NOMO-1 (cell line): ENCODE measurements around the gene PLCL1.
"Not testable (repeated sequence)": the region's sequence is repeated elsewhere in the genome, so short reads cannot be mapped to it uniquely, and the experiment has no call there.

Experiments used
- DNase-seq, 2 experiments: peaks; one replicate each; lab custom pipeline; 2025; ENCODE audit not compliant: unreplicated experiment in 2 of 2; lab: John Stamatoyannopoulos, UW

PLCL1 gene

GRCh38 chr2:198144660-198145059 lies 340.3 kb downstream of the PLCL1 start:
- no peak for DNase-seq

DNA sequence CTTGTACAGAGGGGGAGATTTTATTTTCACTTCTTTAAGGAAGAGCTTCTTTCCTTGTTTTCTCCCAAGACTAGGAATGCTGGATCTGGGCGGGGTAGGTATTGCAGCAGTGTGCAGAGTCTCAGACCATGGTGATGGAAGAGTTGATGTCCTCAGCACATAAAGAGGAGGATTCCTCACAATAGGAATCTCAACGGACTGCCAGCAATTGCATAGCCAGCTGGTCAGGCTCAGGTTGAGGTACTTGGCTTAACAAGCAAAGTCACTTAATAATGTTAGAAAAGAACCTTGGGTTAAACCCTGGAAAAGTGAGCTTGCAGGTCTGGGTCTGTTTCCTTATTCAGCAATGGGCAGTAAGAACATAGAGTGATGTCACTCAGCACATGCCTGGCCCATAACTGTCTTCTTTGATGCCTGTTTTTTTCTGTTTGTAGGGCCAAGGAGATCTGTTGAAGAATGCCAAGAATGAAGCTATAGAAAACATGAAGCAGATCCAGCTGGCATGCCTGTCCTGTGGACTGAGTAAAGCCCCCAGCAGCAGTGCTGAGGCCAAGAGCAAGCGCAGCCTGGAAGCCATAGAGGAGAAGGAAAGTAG lies 342.1 kb downstream of the PLCL1 start:
- DNase-seq, result no peak

GRCh38 chr2:198157314-198157713 lies 352.9 kb downstream of the PLCL1 start:
- DNase-seq, result no peak

- DNase-seq, result no peak
These were observed 356.8 kb downstream of the PLCL1 start for GRCh38 chr2:198161151-198161550.

DNA sequence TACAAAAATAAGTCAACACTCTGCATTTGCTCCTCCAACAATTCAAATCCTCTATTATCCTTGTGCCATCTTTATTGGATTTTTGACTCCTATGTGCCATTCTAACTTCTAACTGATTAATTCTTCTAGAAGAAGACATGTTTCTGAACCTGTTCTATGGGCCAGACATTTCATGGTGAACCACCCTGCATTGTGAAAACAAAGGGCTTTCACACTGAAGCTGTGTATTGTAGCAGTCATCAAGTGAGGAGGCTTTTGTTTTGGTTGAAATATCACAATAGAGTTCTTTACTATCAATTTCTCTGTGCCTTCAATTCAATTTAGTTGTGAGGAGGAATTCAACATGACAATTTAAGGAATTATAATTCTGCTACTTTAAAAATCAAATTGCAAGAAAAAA lies 357.9 kb downstream of the PLCL1 start:
- DNase-seq, result no peak

GRCh38 chr2:198164843-198165242 lies 360.4 kb downstream of the PLCL1 start:
- DNase-seq, result no peak

DNA sequence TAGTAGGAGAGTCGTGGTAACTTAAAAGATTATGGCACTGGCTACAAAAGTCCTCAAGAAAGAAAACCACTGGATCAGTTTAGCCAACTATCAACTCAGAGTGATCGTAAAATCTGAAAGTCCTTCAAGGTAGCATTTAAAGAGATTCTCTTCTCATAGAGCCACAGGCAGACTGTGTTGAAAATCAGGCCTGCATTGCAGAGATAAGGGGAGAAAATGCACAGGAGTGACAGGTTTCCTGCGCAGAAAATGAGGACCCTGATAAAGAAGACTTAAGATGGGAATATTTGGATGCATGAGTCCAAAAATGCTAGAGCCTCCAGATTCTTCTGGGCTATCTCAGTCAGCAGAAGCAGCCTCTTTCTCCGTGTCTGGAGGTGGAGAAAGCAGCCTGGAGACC lies 360.9 kb downstream of the PLCL1 start:
- DNase-seq, result no peak

- DNase-seq, result no peak
These were observed 363.0 kb downstream of the PLCL1 start for GRCh38 chr2:198167346-198167745.

DNA sequence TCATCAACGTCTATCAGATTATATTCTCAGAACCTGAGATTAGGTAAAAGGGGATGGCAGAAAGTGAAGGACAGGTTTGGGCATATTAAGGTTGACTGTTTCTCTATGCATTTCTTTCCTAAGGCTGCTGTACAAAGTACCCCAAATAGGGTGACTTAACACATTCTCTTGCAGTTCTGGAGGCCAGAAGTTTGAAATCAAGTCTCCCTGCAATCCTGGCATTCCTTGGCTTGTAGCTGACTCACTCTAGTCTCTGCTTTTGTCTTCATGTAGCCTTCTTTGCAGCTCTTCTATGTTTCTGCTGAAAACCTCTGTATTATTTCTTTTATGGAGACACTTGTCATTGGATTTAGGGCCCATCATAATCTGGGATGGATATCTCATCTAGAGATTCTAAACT lies 364.3 kb downstream of the PLCL1 start:
- no peak for DNase-seq

DNA sequence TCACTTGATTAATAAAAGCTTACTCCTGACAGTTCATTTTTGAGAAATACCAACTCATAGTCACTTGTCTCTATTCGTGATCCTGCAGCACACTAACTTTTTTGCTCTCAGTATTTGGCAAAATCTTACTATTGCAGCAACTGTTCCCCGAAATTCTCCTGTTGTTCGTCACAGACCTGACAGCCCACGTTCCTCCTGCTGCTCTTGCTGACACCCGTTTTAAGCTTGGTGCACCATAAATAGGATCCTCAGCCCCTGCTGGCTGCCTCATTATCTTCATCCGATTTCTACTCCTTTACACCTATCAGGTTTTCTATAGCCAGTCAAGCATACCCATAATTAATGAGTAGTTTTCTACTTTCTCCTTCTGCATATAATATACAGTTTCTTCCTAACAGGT lies 368.8 kb downstream of the PLCL1 start:
- no peak for DNase-seq

DNA sequence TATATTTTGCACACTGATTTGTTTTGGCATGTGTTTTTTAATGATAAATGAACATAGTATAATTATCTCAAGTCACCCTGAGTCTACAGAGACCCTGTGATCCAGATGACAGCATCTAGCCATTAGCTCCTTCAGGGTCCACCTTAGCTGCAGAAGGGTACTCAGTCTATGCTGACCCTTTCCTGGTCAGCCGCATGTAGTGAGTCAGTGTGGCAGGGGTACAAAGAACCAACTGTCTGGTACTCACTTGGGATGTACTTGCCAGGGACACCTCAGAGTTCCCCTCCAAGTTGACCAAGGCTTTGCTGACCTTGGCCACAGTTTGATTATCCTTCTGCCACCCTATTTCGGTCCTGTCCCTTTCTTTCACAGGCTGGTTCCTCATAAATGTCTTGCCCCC lies 369.5 kb downstream of the PLCL1 start:
- no peak for DNase-seq

GRCh38 chr2:198175271-198175670 lies 370.9 kb downstream of the PLCL1 start:
- no peak for DNase-seq

DNA sequence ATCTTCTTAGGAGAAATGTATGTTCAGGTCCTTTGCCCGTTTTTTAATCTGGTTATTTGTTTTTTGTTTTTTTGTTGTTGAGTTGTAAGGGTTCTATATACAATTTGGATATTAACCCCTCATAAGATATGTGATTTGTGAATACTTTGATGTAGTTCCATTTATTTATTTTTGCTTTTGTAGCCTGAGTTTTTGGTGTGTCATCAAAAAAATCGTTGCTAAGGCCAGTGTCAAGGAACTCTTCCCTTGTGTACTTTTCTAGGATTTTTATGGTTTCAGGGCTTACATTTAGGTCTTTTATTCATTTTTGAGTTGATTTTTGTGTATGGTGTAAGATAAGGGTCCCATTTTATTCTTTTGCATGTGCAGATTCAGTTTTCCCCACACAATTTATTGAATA lies 372.6 kb downstream of the PLCL1 start:
- DNase-seq, result no peak

GRCh38 chr2:198178766-198179165 lies 374.4 kb downstream of the PLCL1 start:
- DNase-seq, result no peak

DNA sequence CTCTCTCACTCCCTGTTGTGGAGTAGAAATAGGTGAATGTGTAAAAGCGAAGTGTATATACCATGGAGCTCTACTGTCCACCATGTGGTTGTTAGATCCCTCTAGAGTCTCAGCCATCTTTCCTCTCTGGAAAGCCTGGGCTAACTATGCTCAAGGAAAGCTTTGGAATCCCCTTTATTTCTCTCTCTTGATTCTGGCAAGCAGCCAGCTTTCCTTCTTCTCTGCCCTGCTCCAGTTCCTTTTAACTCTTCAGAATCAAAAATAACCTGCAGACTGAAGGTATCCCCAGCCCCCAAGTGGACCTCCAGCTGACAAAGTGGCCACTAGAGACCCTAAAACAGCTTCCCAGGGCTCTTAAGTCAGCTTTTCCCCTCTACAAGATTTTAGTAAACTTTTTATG lies 381.9 kb downstream of the PLCL1 start:
- no peak for DNase-seq

DNA sequence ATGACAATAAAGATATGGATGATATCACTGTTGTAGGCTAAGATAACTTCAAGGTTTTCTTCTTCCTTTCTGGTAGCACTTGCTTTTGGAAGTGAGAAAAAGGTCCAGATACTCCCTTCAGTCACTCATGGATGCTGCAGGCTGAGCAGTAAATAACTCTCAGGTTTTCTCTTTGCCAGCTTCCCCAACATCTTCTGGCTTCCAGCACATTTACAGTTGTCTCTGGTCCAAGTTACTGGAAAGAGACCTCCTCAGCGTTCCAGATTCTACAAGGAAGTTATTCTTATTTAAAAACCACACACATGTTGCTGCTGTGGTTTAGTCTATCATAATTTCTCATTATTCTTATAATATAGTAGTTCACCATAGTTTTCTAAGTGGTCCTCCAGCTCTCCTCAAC lies 383.4 kb downstream of the PLCL1 start:
- no peak for DNase-seq

- no peak for DNase-seq
These were observed 384.6 kb downstream of the PLCL1 start for GRCh38 chr2:198188982-198189381.

DNA sequence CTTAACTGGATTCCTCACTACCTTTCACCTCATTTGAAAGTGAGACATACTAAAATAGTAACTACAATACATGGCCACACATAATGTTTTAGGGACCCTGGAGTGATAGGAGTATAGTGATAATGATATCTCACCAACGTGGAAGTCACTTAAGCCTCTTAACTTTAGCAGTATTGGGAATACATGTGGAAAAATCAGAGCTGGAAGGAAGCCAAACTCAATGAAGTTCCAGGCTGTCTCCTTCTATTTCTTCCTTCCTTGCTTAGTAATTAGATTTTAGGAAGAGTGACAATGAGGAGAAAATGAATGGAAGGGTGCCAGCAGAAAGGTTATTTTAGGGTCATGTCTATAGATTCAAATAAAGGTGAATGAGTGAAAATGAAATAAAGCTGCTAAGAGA lies 387.3 kb downstream of the PLCL1 start:
- no peak for DNase-seq

- not testable (repeated sequence) for DNase-seq
These were observed 392.2 kb downstream of the PLCL1 start for GRCh38 chr2:198196556-198196955.
